Gastrocnemius medialis (tissue), 4 donors: ENCODE data around the gene COG7.

Experiments
- CTCF ChIP-seq, 5 experiments: fragments of 450-650 bp in 3 of 5; fragments of 200-600 bp in 2 of 5; sonication (generic) in 2 of 5; IDR thresholded peaks in 4 of 5; conservative IDR thresholded peaks in 1 of 5; 1 replicate in 4 of 5; 2 replicates in 1 of 5; pipeline ENCODE4 v1.5.1; 2016 to 2019; ENCODE audit warnings: antibody characterized with exemption in 5 of 5, mild to moderate bottlenecking in 3 of 5, moderate library complexity in 3 of 5
- POLR2A ChIP-seq, 2 donors: fragments of 450-650 bp; IDR thresholded peaks; one replicate each; pipeline ENCODE4 v1.6.1; 2017; ENCODE audit warnings: antibody characterized with exemption in 2 of 2, mild to moderate bottlenecking in 2 of 2, moderate library complexity in 2 of 2

- TF ChIP-seq POLR2A (IDR thresholded peaks at IDR 0.05) (no peak), CTCF (IDR thresholded peaks at IDR 0.05 in 4 of 5, conservative IDR thresholded peaks at IDR 0.05 in 1 of 5) (no peak)
Observed at GRCh38 chr16:23494188-23494587, 41.2 kb upstream of the COG7 start.
